GM23338 (cell line): ENCODE measurements around the gene MRNIP. TPM values are rescaled to one million over a fixed set of nuclear protein-coding genes. Genes with fewer than 3 reads are reported as not detected.

Experiments
- ATAC-seq: fragments of 200-7000 bp; cut with Tn5 transposase; 3 replicates; pipeline ENCODE4 v1.9.1; 2020
- DNase-seq: peaks from one replicate; pipeline ENCODE4 v3.0.0-alpha.2; 2015; ENCODE audit warnings: low spot score
- H2AFZ ChIP-seq: fragments of 200-600 bp; sonication (generic); 2 replicates; pipeline ENCODE4 v1.8.0; 2016; ENCODE audit warnings: antibody characterized with exemption, mild to moderate bottlenecking, moderate library complexity
- H3F3A ChIP-seq: fragments of 200-600 bp; sonication (generic); replicated peaks from 2 replicates; pipeline ENCODE4 v1.8.0; 2017; ENCODE audit warnings: antibody characterized with exemption, mixed run types, low read depth
- H3K27ac ChIP-seq: fragments of 200-600 bp; sonication (generic); 2 replicates; pipeline ENCODE4 v1.6.1; 2016; ENCODE audit warnings: low read depth
- H3K27me3 ChIP-seq: fragments of 200-600 bp; sonication (generic); 2 replicates; pipeline ENCODE4 v1.8.0; 2016; ENCODE audit warnings: mild to moderate bottlenecking, mixed run types, moderate library complexity; ENCODE audit not compliant: insufficient read depth
- H3K36me3 ChIP-seq: fragments of 200-600 bp; sonication (generic); 2 replicates; pipeline ENCODE4 v1.8.0; 2016; ENCODE audit warnings: mild to moderate bottlenecking; ENCODE audit not compliant: insufficient read depth
- H3K4me1 ChIP-seq: fragments of 200-600 bp; sonication (generic); 2 replicates; pipeline ENCODE4 v1.8.0; 2016; ENCODE audit warnings: mild to moderate bottlenecking, moderate library complexity; ENCODE audit not compliant: insufficient read depth
- H3K4me2 ChIP-seq: fragments of 200-600 bp; sonication (generic); 2 replicates; pipeline ENCODE4 v1.7.1; 2017; ENCODE audit warnings: mixed run types
- H3K4me3 ChIP-seq: fragments of 200-600 bp; sonication (generic); 2 replicates; pipeline ENCODE4 v1.6.1; 2016; ENCODE audit warnings: mixed run types
- H3K79me2 ChIP-seq: fragments of 200-600 bp; sonication (generic); replicated peaks from 2 replicates; pipeline ENCODE4 v1.8.0; 2017; ENCODE audit warnings: mild to moderate bottlenecking; ENCODE audit not compliant: insufficient read depth
- H3K9me2 ChIP-seq: fragments of 200-600 bp; sonication (generic); 2 replicates; pipeline ENCODE4 v1.8.0; 2017; ENCODE audit not compliant: insufficient read depth
- H4K20me1 ChIP-seq: fragments of 200-600 bp; sonication (generic); replicated peaks from 2 replicates; pipeline ENCODE4 v1.8.0; 2017; ENCODE audit warnings: mild to moderate bottlenecking; ENCODE audit not compliant: insufficient read depth
- H3K27ac Mint-ChIP-seq: 2 replicates; pipeline ENCODE4 v1.8.0; 2020; ENCODE audit warnings: inconsistent platforms, mild to moderate bottlenecking, moderate library complexity, mixed read lengths
- H3K27me3 Mint-ChIP-seq: 3 replicates; pipeline ENCODE4 v1.8.0; 2022; ENCODE audit warnings: low read depth, mild to moderate bottlenecking, moderate library complexity, mixed read lengths, inconsistent platforms; ENCODE audit not compliant: insufficient read depth, poor library complexity
- H3K36me3 Mint-ChIP-seq: 3 replicates; pipeline ENCODE4 v1.8.0; 2021; ENCODE audit warnings: low read depth, mild to moderate bottlenecking, inconsistent platforms, moderate library complexity, mixed read lengths
- H3K4me1 Mint-ChIP-seq: 3 replicates; pipeline ENCODE4 v1.8.0; 2020; ENCODE audit warnings: mild to moderate bottlenecking, inconsistent platforms, mixed read lengths
- H3K4me3 Mint-ChIP-seq: 3 replicates; pipeline ENCODE4 v1.8.0; 2021; ENCODE audit warnings: moderate library complexity, mild to moderate bottlenecking, inconsistent platforms, mixed read lengths
- H3K9me3 Mint-ChIP-seq: 3 replicates; pipeline ENCODE4 v1.8.0; 2020; ENCODE audit warnings: moderate library complexity, mild to moderate bottlenecking, inconsistent platforms, mixed read lengths
- CREB1 ChIP-seq: fragments of 250-450 bp; sonication (Bioruptor Pico); IDR thresholded peaks from 2 replicates; pipeline ENCODE4 v1.5.0; 2020; ENCODE audit warnings: low read depth, mild to moderate bottlenecking, moderate library complexity
- CTCF ChIP-seq, 2 experiments: fragments of 200-600 bp in 1 of 2; sonication (generic) in 1 of 2; conservative IDR thresholded peaks; 2 replicates each; pipeline versions ENCODE4 v1.5.1 to v1.6.1; 2016 to 2017; ENCODE audit warnings: antibody characterized with exemption in 2 of 2, low read depth in 2 of 2, mild to moderate bottlenecking in 2 of 2, moderate library complexity in 1 of 2
- ETS1 ChIP-seq: IDR thresholded peaks from 2 replicates; pipeline ENCODE4 v1.6.1; 2016; ENCODE audit warnings: antibody characterized with exemption
- EZH2 ChIP-seq: fragments of 200-600 bp; sonication (generic); IDR thresholded peaks from one replicate; pipeline ENCODE4 v1.8.0; 2017; ENCODE audit warnings: antibody characterized with exemption, mild to moderate bottlenecking, low read depth; ENCODE audit not compliant: unreplicated experiment
- EZH2phosphoT487 ChIP-seq: fragments of 200-600 bp; sonication (generic); IDR thresholded peaks from one replicate; pipeline ENCODE4 v1.8.1; 2018; ENCODE audit warnings: antibody characterized with exemption; ENCODE audit not compliant: unreplicated experiment
- NANOG ChIP-seq: IDR thresholded peaks from 2 replicates; pipeline ENCODE4 v1.6.1; 2016; ENCODE audit warnings: antibody characterized with exemption, borderline replicate concordance
- POLR2AphosphoS5 ChIP-seq: IDR thresholded peaks from 2 replicates; pipeline ENCODE4 v1.6.1; 2016; ENCODE audit warnings: antibody characterized with exemption, low read depth
- STAT1 ChIP-seq: IDR thresholded peaks from one replicate; pipeline ENCODE4 v1.6.1; 2016; ENCODE audit warnings: antibody characterized with exemption; ENCODE audit not compliant: unreplicated experiment
- ZNF114 ChIP-seq: fragments of 250-450 bp; sonication (Bioruptor Pico); IDR thresholded peaks from 2 replicates; pipeline ENCODE4 v1.5.0; 2020; ENCODE audit warnings: mild to moderate bottlenecking, moderate library complexity
- ZNF331 ChIP-seq: fragments of 250-450 bp; sonication (Bioruptor Pico); IDR thresholded peaks from 2 replicates; pipeline ENCODE4 v1.5.0; 2020; ENCODE audit warnings: low read depth, mild to moderate bottlenecking, moderate library complexity
- ZNF462 ChIP-seq: fragments of 250-450 bp; sonication (Bioruptor Pico); IDR thresholded peaks from 2 replicates; pipeline ENCODE4 v1.5.0; 2020; ENCODE audit warnings: mild to moderate bottlenecking, moderate library complexity
- polyA plus RNA-seq: library from polyadenylated mRNA; unstranded; fragments of >200 nt; fragmentation: Nextera tagmentation; extraction: Ambion mirVana; gene quantifications from 2 replicates; pipeline ENCODE4 v1.2.1, GENCODE V29; 2016
- total RNA-seq: library from RNA; depleted of rRNA; stranded (reverse); fragments of >200 nt; shearing (Covaris generic); gene quantifications from 2 replicates; pipeline ENCODE4 v1.2.3, GENCODE V29; 2014

Gene MRNIP
- total and polyA plus RNA-seq, 2 experiments from 2014 or later, result 18.2 to 34.4 TPM

GRCh38 chr5:179882338-179882737, 23.7 kb upstream of the MRNIP start (continued):
- TF ChIP-seq CREB1 (CRISPR knock-in tag) (no peak), ZNF114 (no peak), ZNF331 (CRISPR knock-in tag) (no peak), NANOG (no peak)

GRCh38 chr5:179880848-179881590, 22.4 kb upstream of the MRNIP start:
- Mint-ChIP-seq H3K4me3 (no peak overlapping the region; the same call in 2 of the 3 replicates), H3K27ac (no peak overlapping the region), H3K36me3 (peaks cover 57% of the 10 kb centered on the region), H3K9me3 (peaks cover 37% of the 10 kb centered on the region), H3K4me1 (no peaks in the 10 kb centered on the region), H3K27me3 (peaks cover 4% of the 10 kb centered on the region)
- Histone ChIP-seq H4K20me1 (no peaks in the 10 kb centered on the region), H3K9me2 (0 out of 2 replicates have a peak, but pooled peaks cover 2% of the 10 kb centered on the region), H3K27me3 (no peaks in the 10 kb centered on the region), H3K27ac (no peak overlapping the region), H3K79me2 (no peaks in the 10 kb centered on the region), H2AFZ (no peak overlapping the region), H3K4me1 (no peaks in the 10 kb centered on the region), H3K4me2 (no peak overlapping the region), H3K36me3 (peaks cover 24% of the 10 kb centered on the region), H3F3A (no peaks in the 10 kb centered on the region), H3K4me3 (no peak overlapping the region)
- TF ChIP-seq STAT1 (no peak), ETS1 (no peak), ZNF331 (CRISPR knock-in tag) (no peak), EZH2 (no peak), CTCF (conservative IDR thresholded peaks at IDR 0.05; ENCODE audit: low read depth in 2 of 2) (no peak), EZH2phosphoT487 (no peak), POLR2AphosphoS5 (no peak), ZNF114 (no peak)
- no peak for DNase-seq
- ATAC-seq, result no peak

- no peaks in the 10 kb centered on the region for H3K27me3 ChIP-seq
- H3K4me2 ChIP-seq, result no peak overlapping the region
- Mint-ChIP-seq H3K27me3 (peaks cover 4% of the 10 kb centered on the region), H3K4me1 (no peaks in the 10 kb centered on the region), H3K4me3 (no peak overlapping the region), H3K36me3 (peaks cover 49% of the 10 kb centered on the region), H3K9me3 (peaks cover 31% of the 10 kb centered on the region), H3K27ac (no peak overlapping the region)
- 0 out of 2 replicates have a peak, but pooled peaks cover 2% of the 10 kb centered on the region for H3K9me2 ChIP-seq
- H3K4me1 ChIP-seq, result no peaks in the 10 kb centered on the region
- ATAC-seq, result no peak
- H3K79me2 ChIP-seq, result no peaks in the 10 kb centered on the region
- no peaks in the 10 kb centered on the region for H4K20me1 ChIP-seq
- H3K27ac ChIP-seq, result no peak overlapping the region
- no peaks in the 10 kb centered on the region for H3F3A ChIP-seq
- no peak for DNase-seq
- no peak overlapping the region for H2AFZ ChIP-seq
- peaks cover 24% of the 10 kb centered on the region for H3K36me3 ChIP-seq
- H3K4me3 ChIP-seq, result no peak overlapping the region
- TF ChIP-seq ZNF462, result no peak
Observed at GRCh38 chr5:179880066-179880650, 21.5 kb upstream of the MRNIP start.
